Endometrial microvascular endothelial cells (primary cell): ENCODE results near the gene FIGNL2. TPM values are rescaled to one million over a fixed set of nuclear protein-coding genes. Genes with fewer than 3 reads are reported as not detected.
"Not testable (repeated sequence)": the region's sequence is repeated elsewhere in the genome, so short reads cannot be mapped to it uniquely, and the experiment has no call there.

Experiments
- in situ Hi-C: cut with HindIII; loops from 2 replicates; pipeline ENCODE4 v1.10.0; 2017; ENCODE audit warnings: low sequenced_read_pairs, low pct_unique_long_range_greater_than_20kb; ENCODE audit errors: inconsistent ontology term
- total RNA-seq: library from RNA; depleted of rRNA; stranded (reverse); fragments of >200 nt; gene quantifications from one replicate; pipeline ENCODE4 v1.2.3, GENCODE V29; 2015; ENCODE audit errors: inconsistent ontology term

FIGNL2 gene
- total RNA-seq, 1 donor from 2014 or later = not detected

DNA sequence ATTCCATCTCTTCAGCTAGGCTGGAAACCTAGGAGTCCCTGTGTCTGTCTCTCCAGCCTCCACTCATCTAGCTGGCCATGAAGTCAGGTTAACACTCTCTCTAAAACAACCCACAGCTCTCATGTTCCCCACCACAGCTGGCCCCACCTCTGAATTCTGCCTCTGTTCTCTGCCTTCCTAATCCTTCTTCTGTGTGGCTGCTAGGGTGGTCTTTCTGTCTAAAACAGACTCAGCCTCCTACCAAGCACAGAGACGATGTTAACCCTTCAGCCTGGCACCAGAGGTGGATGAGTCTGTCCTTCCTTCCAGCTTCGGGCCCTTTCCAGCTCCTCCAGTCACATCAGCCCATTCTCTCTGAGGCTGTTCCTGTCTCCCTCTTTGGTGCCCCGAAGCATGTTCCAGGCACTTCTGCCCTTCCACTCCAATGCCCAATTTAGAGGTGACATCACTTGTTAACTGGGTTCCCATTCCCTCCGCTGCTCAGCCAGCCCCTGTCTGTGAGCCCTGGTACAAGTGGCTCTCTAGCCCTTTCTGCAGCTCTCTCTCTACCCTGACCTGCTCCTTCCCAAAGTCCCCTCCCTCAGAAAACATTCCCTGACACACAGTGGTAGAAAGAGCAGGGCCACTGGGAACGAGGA lies 9.1 kb downstream of the FIGNL2 start:
- in situ Hi-C loops = no loop called here

DNA sequence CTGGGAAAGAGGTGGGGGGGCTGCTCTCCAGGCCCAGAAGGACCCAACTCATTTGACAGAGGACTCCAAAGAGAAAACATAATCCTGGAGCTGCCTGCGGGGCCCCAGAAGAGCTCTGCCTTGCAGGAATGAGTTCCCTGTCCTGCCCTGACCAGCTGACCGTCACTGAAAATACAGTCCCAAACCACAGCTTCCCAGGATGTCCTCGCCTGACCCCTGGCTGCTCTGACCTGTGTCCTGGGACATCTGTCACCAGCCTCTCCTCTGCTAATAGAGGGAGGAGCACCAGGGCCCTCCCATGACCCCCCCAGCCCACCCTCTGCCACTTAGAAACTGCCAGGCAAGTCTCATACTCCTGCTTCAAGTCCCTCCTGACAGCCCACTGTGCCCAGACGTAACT lies 9.8 kb downstream of the FIGNL2 start:
- in situ Hi-C loops = no loop called here

DNA sequence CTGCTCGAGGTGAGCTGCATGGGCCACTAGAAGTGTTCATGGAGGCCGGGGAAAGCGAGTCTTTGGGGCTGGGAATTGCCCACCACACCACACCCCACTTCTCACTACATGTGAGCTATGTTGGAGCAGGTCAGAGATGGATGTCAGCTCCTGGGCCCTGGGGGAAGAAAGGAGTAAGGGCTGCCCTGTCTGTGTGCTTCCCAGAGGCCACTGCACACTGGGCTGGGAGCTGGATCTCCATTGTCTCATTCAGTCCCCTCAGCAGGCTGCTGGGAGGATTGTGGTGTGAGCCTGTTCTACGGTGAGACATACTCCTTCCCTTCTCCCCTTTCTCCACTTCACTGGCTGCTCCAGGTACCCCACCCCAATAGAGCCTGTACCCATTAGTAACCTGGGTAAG lies 10.5 kb downstream of the FIGNL2 start:
- in situ Hi-C loops = no loop called here

DNA sequence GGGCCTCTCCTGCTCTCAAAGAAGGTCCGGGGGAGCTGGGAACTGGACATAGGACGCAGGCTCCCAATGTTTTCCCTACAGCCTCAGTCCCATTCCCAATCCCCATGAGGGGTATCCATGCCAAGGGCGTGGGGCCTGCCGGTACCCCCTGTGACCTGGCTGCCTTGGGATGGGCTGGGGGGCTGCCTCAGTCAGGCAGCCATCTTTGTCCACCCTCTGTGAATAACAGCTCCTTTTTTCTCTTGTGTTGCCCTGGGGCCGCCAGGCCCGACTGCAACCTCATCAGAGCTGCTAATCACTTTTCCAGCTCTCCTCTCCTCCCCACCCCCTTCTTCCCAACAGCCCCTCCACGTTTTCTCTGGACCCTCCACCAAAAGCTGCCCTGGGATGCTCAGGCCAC lies 11.2 kb downstream of the FIGNL2 start:
- in situ Hi-C loops = no loop called here

DNA sequence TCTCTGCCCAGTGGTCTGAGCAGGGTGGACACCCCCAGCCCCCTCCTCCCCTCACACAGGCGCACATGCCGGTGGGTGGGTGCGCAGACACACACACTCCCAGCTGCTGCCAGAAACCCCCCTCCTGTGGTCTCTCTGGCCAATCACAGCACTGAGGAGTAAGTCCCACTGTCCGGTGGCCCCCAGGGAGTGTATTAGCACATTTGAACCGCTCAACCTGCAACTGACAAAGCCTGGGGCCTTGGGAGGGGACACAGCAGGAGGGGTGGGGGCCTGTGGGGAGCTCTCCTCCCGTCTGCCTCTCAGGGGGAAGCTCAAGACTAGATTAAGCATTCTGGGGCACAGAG lies 11.7 kb downstream of the FIGNL2 start:
- in situ Hi-C loops = no loop called here

DNA sequence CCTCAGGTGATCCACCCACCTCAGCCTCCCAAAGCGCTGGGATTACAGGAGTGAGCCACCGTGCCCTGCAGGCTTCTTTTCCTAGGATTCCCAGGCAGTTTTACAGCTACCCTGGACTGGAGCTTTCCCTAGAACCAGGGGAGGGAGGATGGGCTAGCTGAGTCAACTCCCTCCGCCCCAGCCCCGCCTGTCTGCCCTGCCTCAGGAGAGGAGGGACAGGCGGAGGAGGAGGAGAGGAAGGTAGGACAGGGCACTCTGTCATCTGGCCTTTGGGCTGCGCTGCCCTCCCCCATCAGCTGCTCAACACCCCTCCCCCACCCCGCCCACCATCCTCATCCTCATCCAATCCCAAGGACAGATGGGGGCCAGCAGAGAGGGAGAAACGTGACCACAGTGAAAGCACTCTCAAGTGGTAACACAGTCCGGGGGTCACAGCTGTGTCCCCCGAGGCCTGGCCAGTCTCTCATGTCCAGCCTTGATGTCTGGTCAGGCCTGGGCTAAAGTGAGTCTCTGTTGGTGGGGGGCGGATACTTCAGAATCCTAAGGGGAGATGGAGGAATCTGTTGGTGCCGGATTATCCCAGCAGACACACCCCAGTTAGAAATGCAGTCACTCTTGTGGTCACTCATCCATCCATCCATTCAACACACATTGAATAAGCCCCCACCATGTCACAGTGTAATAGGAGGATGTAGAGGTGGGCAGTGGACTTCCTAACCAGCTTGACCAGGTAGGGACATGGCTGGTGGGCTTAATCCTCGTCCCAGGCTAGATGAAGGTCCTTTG lies 12.3 kb downstream of the FIGNL2 start:
- in situ Hi-C loops = no loop called here

DNA sequence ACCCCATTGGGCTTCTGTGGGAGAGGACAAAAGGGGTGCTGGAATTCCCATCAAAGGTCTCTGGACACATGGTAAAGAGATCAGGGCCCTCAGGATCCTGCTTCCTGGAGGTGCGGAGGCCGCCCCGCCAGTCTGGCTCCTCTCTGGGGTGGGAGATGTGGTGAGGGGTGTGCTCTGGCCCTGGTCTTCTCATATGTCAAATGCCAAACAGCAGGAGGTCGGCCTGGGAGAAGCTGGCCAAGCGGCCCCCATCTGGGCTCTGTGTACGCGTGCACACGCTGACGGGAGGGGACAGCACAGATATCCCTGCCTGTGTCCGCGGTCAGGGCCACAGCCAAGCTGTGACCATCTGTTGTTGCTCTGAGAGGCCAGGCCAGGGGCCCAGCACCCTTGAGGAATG lies 14.1 kb downstream of the FIGNL2 start:
- in situ Hi-C loops = no loop called here

DNA sequence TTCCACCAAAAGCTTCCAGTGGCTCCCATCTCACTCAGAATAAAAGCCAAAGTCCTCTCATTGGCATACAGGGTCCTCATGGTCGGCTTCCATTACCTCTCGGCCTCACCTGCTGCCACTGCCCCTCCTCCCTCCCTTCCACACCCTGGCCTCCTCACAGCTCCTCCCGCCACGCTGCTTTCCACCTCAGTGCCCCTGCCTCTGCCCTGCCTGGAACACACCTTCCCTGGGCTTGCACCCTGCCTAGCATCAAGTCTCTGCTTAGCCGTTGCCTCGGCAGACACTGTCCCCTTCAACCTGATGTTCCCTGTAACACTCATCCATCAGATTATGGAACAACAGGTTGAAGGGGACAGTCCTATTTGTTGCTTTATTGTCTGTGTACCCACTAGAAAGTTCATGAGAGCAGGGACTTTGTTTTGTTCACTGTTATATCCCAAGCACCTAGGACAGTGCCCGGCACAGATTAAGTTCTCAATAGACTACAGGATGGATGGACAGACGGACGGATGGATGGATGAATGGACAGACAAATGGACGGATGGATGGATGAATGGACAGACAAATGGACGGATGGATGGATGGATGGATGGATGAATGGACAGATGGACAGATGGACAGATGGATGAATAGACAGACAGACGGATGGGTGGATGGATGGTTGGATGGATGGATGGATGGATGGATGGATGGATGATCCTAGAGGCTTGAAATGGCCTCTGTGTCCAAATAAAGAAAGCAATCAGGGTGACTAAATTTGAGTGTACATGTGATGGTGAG lies 14.9 kb downstream of the FIGNL2 start:
- in situ Hi-C loops = no loop called here

DNA sequence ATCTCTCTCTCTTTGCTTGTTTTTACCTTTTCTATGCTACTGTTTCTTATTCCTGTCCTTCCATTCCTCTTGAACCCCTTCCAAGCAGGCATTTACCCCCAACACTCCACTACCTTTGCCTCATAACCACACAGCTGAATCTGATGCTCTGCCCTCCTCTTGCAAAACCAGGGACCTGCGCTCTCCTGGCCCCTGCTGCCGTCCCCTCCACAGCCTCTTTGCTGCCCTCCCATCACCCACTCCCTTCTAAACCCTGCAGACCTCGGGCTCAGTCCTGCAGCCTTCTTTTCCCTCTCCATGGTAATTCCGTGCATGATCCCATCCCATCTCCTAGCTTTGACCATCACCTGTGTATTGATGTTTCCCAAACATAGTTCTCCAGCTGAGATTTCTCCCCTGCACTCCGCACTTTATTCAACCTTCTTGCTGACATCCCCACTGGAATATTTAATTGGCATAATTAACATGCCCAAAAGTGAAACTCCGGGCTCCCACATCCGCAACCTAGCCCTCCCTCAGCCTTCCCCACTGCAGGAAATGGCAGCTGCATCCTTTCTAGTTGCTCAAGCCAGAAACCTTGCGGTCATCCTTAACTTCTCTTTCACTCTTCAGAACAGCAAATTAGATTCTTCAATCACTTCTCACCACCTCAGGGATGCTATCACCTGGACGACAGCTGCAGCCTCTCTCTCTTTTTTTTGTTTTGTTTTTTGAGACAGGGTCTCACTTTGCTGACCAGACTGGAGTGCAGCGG lies 16.0 kb downstream of the FIGNL2 start:
- in situ Hi-C loops = no loop called here

DNA sequence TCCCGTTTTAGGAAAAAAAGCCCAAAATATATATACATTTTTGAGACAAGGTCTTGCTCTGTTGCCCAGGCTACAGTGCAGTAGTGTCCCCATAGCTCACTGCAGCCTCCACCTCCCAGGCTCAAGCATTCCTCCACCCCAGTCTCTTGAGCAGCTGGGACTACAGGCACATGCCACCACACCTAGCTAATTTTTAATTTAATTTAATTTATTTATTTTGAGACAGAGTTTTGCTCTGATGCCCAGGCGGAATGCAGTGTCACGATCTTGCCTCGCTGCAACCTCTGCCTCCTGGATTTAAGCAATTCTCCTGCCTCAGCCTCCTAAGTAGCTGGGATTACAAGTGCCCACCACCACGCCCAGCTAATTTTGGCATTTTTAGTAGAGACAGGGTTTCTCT lies 16.7 kb downstream of the FIGNL2 start:
- in situ Hi-C loops = not testable (repeated sequence)

DNA sequence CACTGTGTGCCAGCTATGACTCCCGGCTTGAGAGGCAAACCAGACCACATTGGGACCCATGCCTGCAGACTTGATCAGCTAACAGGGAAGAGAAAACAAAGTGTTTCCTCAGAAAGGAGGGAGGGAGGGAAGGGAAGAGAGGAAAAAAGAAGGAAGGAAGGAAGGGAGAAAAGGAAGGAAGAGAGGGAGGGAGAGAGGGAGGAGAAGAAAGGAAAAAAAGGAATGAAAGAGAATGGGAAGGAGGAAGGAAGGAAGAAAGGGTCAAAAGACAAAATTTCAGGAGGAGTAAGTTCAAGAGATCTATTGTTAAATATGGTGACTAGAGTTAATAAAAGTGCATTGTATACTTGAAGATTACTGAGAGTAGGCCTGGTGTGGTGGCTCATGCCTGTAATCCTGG lies 18.9 kb downstream of the FIGNL2 start:
- in situ Hi-C loops = no loop called here

DNA sequence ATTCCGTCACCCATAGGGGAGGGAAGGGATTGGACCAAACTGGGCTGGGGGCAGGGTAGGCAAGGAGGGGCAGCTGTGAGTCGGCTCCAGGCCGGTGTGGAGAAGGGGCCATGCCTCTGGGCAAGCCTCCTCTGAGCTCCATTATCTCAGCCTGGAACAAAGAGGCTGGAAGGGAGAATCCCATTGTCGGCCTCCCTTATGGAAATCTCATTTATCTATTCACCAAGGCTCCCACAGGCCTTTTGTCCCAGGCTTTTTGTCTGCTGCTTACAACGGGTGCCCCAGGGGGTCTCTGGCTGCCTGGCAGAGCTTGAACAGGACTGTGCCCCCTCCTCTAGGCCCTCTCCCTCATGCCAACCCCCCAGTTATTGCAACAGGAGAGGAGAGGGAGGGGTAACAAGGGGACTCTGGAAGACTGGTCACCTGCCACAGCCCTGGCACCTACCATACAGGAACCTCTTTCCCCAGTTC lies 19.5 kb downstream of the FIGNL2 start:
- in situ Hi-C loops = no loop called here

DNA sequence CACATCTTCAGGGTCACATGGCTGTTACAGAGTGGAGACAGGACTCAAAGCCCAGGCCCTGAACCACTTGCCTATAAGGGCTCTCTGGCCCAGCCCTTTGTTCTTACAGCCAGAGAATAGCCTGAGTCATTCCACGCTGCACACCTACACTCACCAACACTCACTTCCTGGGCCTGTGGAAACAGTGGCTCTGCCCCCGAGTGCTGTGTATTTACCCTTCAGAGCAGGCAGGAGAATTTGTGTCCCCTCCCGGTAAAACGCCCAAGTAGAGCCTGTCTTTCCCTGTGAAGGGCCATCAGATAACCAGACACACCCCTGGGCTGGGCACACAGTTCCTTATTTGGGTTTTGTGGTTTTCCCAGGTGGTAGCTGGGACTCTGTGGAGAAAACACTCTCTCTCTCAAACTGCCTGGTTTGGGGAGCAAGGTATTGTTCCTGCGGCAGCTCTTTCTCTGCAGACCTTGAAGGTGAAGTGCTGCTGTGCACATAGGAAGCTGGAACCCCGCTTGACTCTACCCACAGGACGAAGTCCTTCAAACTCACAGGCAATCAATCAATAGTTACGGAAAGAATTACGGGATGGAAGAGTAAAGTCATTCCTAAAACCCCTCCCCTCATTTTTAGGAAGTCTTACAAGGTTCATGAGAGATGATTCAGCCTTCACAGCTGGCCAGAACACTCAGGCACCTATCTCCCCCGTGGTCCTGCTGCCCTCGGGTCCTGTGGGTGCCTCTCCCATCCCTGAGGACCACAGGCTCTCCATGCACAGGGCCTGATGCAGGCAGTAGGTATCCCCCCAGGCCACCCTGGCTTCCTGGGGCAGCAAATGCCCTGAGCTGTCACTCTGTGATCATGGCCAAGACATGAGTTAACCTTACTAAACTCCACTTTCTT lies 20.3 kb downstream of the FIGNL2 start:
- in situ Hi-C loops = no loop called here

DNA sequence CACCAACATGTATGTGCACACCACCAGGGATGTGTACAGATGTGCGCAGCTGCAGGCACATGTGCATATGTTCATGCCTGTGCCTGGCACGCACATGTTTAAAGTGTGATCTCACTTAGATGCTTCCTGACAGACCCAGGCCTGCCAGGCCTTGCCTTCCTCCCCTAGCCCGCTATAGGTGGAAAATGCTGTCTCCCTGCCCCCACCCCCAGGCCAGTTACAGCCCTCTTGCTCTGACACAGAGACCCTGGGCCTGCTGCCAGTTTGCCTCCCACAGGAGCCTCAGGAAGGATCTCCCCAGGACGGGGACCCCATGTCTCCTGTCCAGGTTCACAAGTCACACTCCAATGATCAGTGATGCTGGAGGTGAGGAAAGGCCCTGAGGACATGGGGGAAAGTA lies 21.6 kb downstream of the FIGNL2 start:
- in situ Hi-C loops = no loop called here

DNA sequence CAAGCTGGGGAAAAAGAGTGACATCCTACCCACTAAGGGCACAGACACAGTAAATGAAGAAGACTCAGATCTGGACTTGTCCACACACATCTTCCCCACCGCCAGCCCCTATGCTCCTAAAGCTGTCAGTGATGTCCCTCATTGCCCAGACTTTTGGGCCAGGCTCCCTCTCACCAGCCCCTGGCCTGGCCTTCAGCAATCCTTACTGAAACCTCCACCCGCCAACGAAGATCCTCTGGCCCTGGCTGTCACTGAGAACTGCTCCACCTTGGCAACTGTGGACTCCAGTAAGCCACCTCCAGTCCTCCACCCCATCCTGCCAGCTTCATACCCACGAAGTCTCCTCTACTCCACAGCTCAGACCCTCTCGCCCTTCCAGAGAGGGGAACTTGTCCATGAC lies 23.3 kb downstream of the FIGNL2 start:
- in situ Hi-C loops = no loop called here

DNA sequence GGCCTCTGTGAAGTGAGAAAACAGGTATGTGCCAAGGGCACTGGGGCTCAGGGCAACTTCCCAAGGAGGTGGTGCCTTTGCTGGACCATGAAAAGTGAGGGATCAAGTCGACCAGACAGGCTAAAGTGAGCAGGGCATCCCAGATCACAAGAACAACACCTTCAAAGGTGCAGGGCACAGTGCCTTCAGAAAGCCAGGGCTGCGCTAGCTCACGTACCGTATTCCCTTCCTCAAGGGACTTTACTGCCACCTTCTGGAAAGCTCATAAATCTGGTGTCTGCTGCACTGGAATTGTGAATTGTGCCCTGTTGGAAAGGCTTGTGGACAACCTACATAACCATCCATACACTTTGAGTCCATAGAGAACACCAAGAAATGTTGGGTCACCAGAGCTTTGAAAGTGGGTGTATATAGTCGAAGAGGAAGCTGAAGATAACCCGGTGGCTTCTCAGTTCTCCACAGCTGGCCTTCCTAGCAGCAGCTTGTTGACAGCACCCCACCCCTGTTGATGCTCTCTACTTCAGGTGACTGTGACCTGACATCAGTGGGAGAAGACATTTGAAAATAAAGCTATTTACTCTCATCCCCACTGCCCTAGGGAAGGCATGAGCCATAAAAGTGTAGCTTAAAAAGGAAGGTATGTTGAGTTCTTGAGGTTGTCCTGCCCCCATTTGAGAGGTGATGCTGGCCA lies 24.5 kb downstream of the FIGNL2 start:
- in situ Hi-C loops = no loop called here

DNA sequence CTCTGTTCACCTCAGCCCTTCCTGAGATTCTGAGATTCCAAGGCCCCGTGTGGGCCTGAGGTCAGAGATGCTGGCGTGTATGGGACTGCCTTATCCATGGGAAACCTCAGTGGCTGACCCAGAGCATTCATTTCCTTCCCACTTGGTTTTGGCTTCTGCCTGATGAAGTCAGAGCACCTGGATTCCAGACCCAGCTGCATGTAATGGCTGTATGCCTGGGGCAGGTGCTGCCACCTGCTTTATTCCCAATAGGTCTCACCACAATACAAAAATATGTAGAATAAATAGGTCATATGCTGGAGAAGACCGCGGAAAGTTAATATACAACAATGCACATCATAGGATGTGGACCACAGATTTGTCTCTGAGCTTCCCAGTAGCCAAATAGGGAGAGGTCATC lies 25.6 kb downstream of the FIGNL2 start:
- in situ Hi-C loops = no loop called here

DNA sequence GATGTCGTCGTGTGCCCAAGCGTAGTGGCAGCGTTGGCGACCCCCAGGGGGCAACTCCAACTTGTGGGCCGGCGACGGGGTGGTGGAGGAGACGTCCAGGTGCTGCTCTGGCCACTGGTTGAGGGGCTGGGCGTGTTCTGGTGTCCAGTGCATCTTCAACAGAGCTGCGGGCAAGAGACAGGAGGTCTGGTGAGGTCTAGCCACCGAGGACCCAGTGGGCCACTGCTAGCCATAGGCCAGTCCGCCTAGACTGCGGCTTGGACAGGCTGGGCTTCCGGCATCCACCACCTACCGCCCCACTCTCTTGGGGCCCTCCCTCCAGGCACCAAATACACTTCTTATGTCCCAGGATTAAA lies 26.3 kb downstream of the FIGNL2 start:
- in situ Hi-C loops = no loop called here
